HEK293T (cell line): ENCODE data around the gene YIPF7.

ENCODE experiments used
- CTCF ChIA-PET: fragments of 350-600 bp; formaldehyde crosslinking; extraction: SDS; loops from one replicate; lab custom pipeline; 2021; ENCODE audit warnings: antibody characterized with exemption, inconsistent platforms; lab: Yijun Ruan, JAX
- POLR2A ChIA-PET: fragments of 350-600 bp; formaldehyde crosslinking; extraction: SDS; loops from one replicate; lab custom pipeline; 2020; ENCODE audit warnings: antibody characterized with exemption, inconsistent platforms; lab: Yijun Ruan, JAX
- DNase-seq: peaks from one replicate; pipeline ENCODE4 v3.0.0; 2012; ENCODE audit warnings: mixed read lengths; ENCODE audit errors: extremely low spot score
- ARNT ChIP-seq: fragments of 450-650 bp; IDR thresholded peaks from 2 replicates; pipeline ENCODE4 v1.6.1; 2017; ENCODE audit warnings: mild to moderate bottlenecking
- ELF4 ChIP-seq: fragments of 450-650 bp; IDR thresholded peaks from 2 replicates; pipeline ENCODE4 v1.6.1; 2017; ENCODE audit warnings: antibody characterized with exemption
- FOXA1 ChIP-seq: fragments of 450-650 bp; IDR thresholded peaks from 2 replicates; pipeline ENCODE4 v1.6.1; 2016; ENCODE audit warnings: mild to moderate bottlenecking
- FOXK2 ChIP-seq: fragments of 450-650 bp; IDR thresholded peaks from 2 replicates; pipeline ENCODE4 v1.6.1; 2016; ENCODE audit warnings: mild to moderate bottlenecking
- FOXM1 ChIP-seq: fragments of 450-650 bp; IDR thresholded peaks from 2 replicates; pipeline ENCODE4 v1.6.1; 2017; ENCODE audit warnings: mild to moderate bottlenecking, borderline replicate concordance
- HDGF ChIP-seq: fragments of 450-650 bp; IDR thresholded peaks from 2 replicates; pipeline ENCODE4 v1.6.1; 2017; ENCODE audit warnings: antibody characterized with exemption, borderline replicate concordance
- L3MBTL2 ChIP-seq: fragments of 450-650 bp; conservative IDR thresholded peaks from 2 replicates; pipeline ENCODE4 v1.6.1; 2016; ENCODE audit warnings: mild to moderate bottlenecking
- LEF1 ChIP-seq: fragments of 450-650 bp; IDR thresholded peaks from 2 replicates; pipeline ENCODE4 v1.6.1; 2017; ENCODE audit warnings: mild to moderate bottlenecking, borderline replicate concordance
- NFRKB ChIP-seq: fragments of 450-650 bp; IDR thresholded peaks from 2 replicates; pipeline ENCODE4 v1.6.1; 2016; ENCODE audit warnings: mild to moderate bottlenecking, moderate library complexity
- SP1 ChIP-seq: fragments of 450-650 bp; IDR thresholded peaks from 2 replicates; pipeline ENCODE4 v1.6.1; 2017
- SUZ12 ChIP-seq: fragments of 450-650 bp; IDR thresholded peaks from 2 replicates; pipeline ENCODE4 v1.6.1; 2016; ENCODE audit warnings: mild to moderate bottlenecking
- TARDBP ChIP-seq: fragments of 450-650 bp; IDR thresholded peaks from 2 replicates; pipeline ENCODE4 v1.6.1; 2016
- ZNF384 ChIP-seq: fragments of 450-650 bp; IDR thresholded peaks from 2 replicates; pipeline ENCODE4 v1.6.1; 2016
- TF ChIP-seq, protein P1 (sequence below): fragments of 450-650 bp; IDR thresholded peaks from 2 replicates; pipeline ENCODE4 v1.6.1; 2016

The YIPF7 gene

DNA sequence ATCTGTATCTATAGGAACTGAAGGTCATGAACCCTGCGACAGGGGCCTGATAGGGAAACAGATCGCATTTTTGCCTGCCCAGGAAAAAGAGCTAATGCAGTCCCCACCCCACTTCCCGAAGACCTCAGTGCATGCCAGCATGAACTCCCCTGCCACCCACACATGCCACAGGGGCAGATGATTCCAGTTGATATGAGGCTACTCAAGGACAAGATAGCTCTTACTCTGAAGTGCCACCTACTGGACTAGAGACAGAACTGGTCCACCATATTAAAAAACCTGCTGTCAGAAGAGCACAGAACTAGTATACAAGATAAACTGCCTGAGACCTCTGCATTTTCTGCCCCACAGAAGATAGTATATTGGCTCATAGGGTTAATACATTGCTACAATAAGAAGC, 68.0 kb downstream of the YIPF7 start:
- no peak for DNase-seq
- ChIA-PET POLR2A (no interaction called here), CTCF (interaction anchor here (1.1 kb wide), 1 partner anchor 1452 kb away, joined by 3 read pairs; no protein-coding TSS in a partner anchor)
- no peak for TF ChIP-seq FOXM1
- TF ChIP-seq, protein P1, sequence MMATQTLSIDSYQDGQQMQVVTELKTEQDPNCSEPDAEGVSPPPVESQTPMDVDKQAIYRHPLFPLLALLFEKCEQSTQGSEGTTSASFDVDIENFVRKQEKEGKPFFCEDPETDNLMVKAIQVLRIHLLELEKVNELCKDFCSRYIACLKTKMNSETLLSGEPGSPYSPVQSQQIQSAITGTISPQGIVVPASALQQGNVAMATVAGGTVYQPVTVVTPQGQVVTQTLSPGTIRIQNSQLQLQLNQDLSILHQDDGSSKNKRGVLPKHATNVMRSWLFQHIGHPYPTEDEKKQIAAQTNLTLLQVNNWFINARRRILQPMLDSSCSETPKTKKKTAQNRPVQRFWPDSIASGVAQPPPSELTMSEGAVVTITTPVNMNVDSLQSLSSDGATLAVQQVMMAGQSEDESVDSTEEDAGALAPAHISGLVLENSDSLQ: no peak
- TF ChIP-seq SUZ12: no peak
- TF ChIP-seq NFRKB: no peak
- no peak for TF ChIP-seq ELF4
- TF ChIP-seq SP1: no peak
- TF ChIP-seq HDGF: no peak
- no peak for TF ChIP-seq TARDBP

- ChIA-PET CTCF (no interaction called here), POLR2A (no interaction called here)
- DNase-seq: no peak
- TF ChIP-seq ARNT: no peak
- TF ChIP-seq FOXA1: no peak
- no peak for TF ChIP-seq SP1
- no peak for TF ChIP-seq ZNF384
- no peak for TF ChIP-seq FOXM1
- no peak for TF ChIP-seq TARDBP
- TF ChIP-seq HDGF: no peak
- TF ChIP-seq FOXK2: no peak
- no peak for TF ChIP-seq NFRKB
These were observed 71.2 kb downstream of the YIPF7 start for GRCh38 chr4:44580231-44580630.

DNA sequence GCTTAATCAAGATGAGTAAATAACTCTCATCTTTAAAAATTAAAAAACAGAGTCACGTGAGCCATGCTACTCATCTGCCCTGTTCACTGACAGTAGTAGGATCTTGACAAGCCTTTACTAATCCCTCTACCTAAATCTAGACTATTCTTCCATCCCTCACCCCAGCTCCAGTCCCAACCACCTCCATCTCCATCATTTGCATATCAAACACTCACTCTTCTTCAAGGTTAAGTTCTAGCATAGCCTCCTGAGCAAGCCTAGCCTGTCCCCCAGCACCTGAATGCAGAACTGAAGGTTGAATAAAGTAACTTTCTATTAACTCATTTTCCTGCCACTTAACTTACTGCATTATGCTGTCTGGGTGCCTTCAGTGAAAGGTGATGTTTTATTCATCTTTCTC, 72.5 kb downstream of the YIPF7 start:
- no peak for DNase-seq

More for the DNA sequence above, 72.5 kb downstream of the YIPF7 start:
- ChIA-PET POLR2A (no interaction called here), CTCF (no interaction called here)
- TF ChIP-seq LEF1: no peak
- TF ChIP-seq, protein P1: no peak
- TF ChIP-seq L3MBTL2: no peak
- TF ChIP-seq TARDBP: no peak
- TF ChIP-seq FOXM1: no peak
- no peak for TF ChIP-seq SUZ12
- TF ChIP-seq ELF4: no peak
- no peak for TF ChIP-seq NFRKB
- TF ChIP-seq SP1: no peak
- no peak for TF ChIP-seq FOXA1
